T-helper 1 cell treated with Interleukin-12 subunit alpha and Interleukin-12 subunit beta and Interleukin-4 antibody, amounts not matched to agents 30 μg/mL and 1 μg/mL, for 36 hours (primary cell): ENCODE measurements around the gene ARMC6.
"Not testable (repeated sequence)": the region's sequence is repeated elsewhere in the genome, so short reads cannot be mapped to it uniquely, and the experiment has no call there.

Experiments used
- H3K27ac Mint-ChIP-seq: one replicate; pipeline ENCODE4 v1.8.0; 2021; ENCODE audit warnings: mild to moderate bottlenecking, mixed read lengths
- H3K27me3 Mint-ChIP-seq: one replicate; pipeline ENCODE4 v1.8.0; 2021; ENCODE audit warnings: low read depth, mixed read lengths
- H3K36me3 Mint-ChIP-seq: one replicate; pipeline ENCODE4 v1.8.0; 2021; ENCODE audit warnings: low read depth, mixed read lengths
- H3K4me1 Mint-ChIP-seq: one replicate; pipeline ENCODE4 v1.8.0; 2021; ENCODE audit warnings: low read depth, mixed read lengths
- H3K4me3 Mint-ChIP-seq: one replicate; pipeline ENCODE4 v1.8.0; 2021; ENCODE audit warnings: mild to moderate bottlenecking, moderate library complexity, mixed read lengths
- H3K9me3 Mint-ChIP-seq: one replicate; pipeline ENCODE4 v1.8.0; 2021; ENCODE audit warnings: mixed read lengths

Gene ARMC6

GRCh38 chr19:18999016-18999758 lies 34.2 kb upstream of the ARMC6 start:
- Mint-ChIP-seq H3K4me1 (peaks cover 16% of the 10 kb centered on the region), H3K36me3 (peaks cover 34% of the 10 kb centered on the region), H3K27ac (no peak overlapping the region), H3K4me3 (no peak overlapping the region), H3K9me3 (no peaks in the 10 kb centered on the region), H3K27me3 (no peaks in the 10 kb centered on the region)

- Mint-ChIP-seq H3K27ac (no peak overlapping the region), H3K36me3 (peaks cover 35% of the 10 kb centered on the region), H3K4me1 (peaks cover 16% of the 10 kb centered on the region), H3K9me3 (no peaks in the 10 kb centered on the region), H3K27me3 (no peaks in the 10 kb centered on the region), H3K4me3 (no peak overlapping the region)
These were observed 33.3 kb upstream of the ARMC6 start for GRCh38 chr19:18999896-19000620.

- H3K9me3 Mint-ChIP-seq: no peaks in the 10 kb centered on the region
- peaks cover 42% of the 10 kb centered on the region for H3K36me3 Mint-ChIP-seq
- H3K4me3 Mint-ChIP-seq: no peak overlapping the region
- peaks cover 10% of the 10 kb centered on the region for H3K4me1 Mint-ChIP-seq
- H3K27me3 Mint-ChIP-seq: no peaks in the 10 kb centered on the region
- H3K27ac Mint-ChIP-seq: no peak overlapping the region
These were observed 29.3 kb upstream of the ARMC6 start for GRCh38 chr19:19004144-19004543.

- Mint-ChIP-seq H3K4me1 (no peaks in the 10 kb centered on the region), H3K27ac (no peak overlapping the region), H3K9me3 (no peaks in the 10 kb centered on the region), H3K4me3 (no peak overlapping the region), H3K27me3 (no peaks in the 10 kb centered on the region), H3K36me3 (peaks cover 46% of the 10 kb centered on the region)
These were observed 27.2 kb upstream of the ARMC6 start for GRCh38 chr19:19006213-19006612.

GRCh38 chr19:19009951-19010350 lies 23.5 kb upstream of the ARMC6 start:
- H3K27me3 Mint-ChIP-seq: no peaks in the 10 kb centered on the region
- H3K27ac Mint-ChIP-seq: no peak overlapping the region
- peaks cover 39% of the 10 kb centered on the region for H3K36me3 Mint-ChIP-seq
- no peaks in the 10 kb centered on the region for H3K4me1 Mint-ChIP-seq
- no peak overlapping the region for H3K4me3 Mint-ChIP-seq
- no peaks in the 10 kb centered on the region for H3K9me3 Mint-ChIP-seq

GRCh38 chr19:19010551-19010950 lies 22.9 kb upstream of the ARMC6 start:
- no peak overlapping the region for H3K4me3 Mint-ChIP-seq
- H3K27ac Mint-ChIP-seq: peak overlapping the region; percentile 15
- H3K36me3 Mint-ChIP-seq: peaks cover 37% of the 10 kb centered on the region
- no peaks in the 10 kb centered on the region for H3K9me3 Mint-ChIP-seq
- H3K4me1 Mint-ChIP-seq: no peaks in the 10 kb centered on the region
- H3K27me3 Mint-ChIP-seq: no peaks in the 10 kb centered on the region

- H3K36me3 Mint-ChIP-seq: peaks cover 46% of the 10 kb centered on the region
These were observed 12.3 kb upstream of the ARMC6 start for GRCh38 chr19:19021115-19021514.

GRCh38 chr19:19022380-19022961 lies 10.9 kb upstream of the ARMC6 start:
- H3K27me3 Mint-ChIP-seq: no peaks in the 10 kb centered on the region
- no peak overlapping the region for H3K4me3 Mint-ChIP-seq
- peak overlapping the region; percentile 33 for H3K27ac Mint-ChIP-seq
- H3K9me3 Mint-ChIP-seq: no peaks in the 10 kb centered on the region
- peaks cover 43% of the 10 kb centered on the region for H3K36me3 Mint-ChIP-seq
- H3K4me1 Mint-ChIP-seq: peaks cover 15% of the 10 kb centered on the region

More at GRCh38 chr19:19021115-19021514, 12.3 kb upstream of the ARMC6 start:
- Mint-ChIP-seq H3K4me1 (peaks cover 11% of the 10 kb centered on the region), H3K9me3 (no peaks in the 10 kb centered on the region), H3K27me3 (no peaks in the 10 kb centered on the region), H3K27ac (no peak overlapping the region), H3K4me3 (no peak overlapping the region)

- Mint-ChIP-seq H3K36me3 (peaks cover 50% of the 10 kb centered on the region), H3K4me1 (peaks cover 18% of the 10 kb centered on the region)
- H3K9me3 Mint-ChIP-seq, H3K27me3 Mint-ChIP-seq, H3K4me3 Mint-ChIP-seq, H3K27ac Mint-ChIP-seq: not testable (repeated sequence)
These were observed 10.0 kb upstream of the ARMC6 start for GRCh38 chr19:19023376-19023775.

- Mint-ChIP-seq H3K4me1 (peaks cover 22% of the 10 kb centered on the region), H3K36me3 (peaks cover 48% of the 10 kb centered on the region)
These were observed 7.5 kb upstream of the ARMC6 start for GRCh38 chr19:19025861-19026260.

GRCh38 chr19:19026299-19026971 lies 7.0 kb upstream of the ARMC6 start:
- peaks cover 45% of the 10 kb centered on the region for H3K36me3 Mint-ChIP-seq
- no peak overlapping the region for H3K27ac Mint-ChIP-seq
- H3K27me3 Mint-ChIP-seq: no peaks in the 10 kb centered on the region
- H3K4me1 Mint-ChIP-seq: peaks cover 23% of the 10 kb centered on the region
- H3K9me3 Mint-ChIP-seq: no peaks in the 10 kb centered on the region
- H3K4me3 Mint-ChIP-seq: no peak overlapping the region

More at GRCh38 chr19:19025861-19026260, 7.5 kb upstream of the ARMC6 start:
- no peaks in the 10 kb centered on the region for H3K27me3 Mint-ChIP-seq
- no peak overlapping the region for H3K27ac Mint-ChIP-seq
- H3K4me3 Mint-ChIP-seq: no peak overlapping the region
- no peaks in the 10 kb centered on the region for H3K9me3 Mint-ChIP-seq

- H3K4me3 Mint-ChIP-seq: no peak overlapping the region
- H3K4me1 Mint-ChIP-seq: peaks cover 28% of the 10 kb centered on the region
- H3K9me3 Mint-ChIP-seq: no peaks in the 10 kb centered on the region
- H3K36me3 Mint-ChIP-seq: peaks cover 41% of the 10 kb centered on the region
- no peaks in the 10 kb centered on the region for H3K27me3 Mint-ChIP-seq
- H3K27ac Mint-ChIP-seq: no peak overlapping the region
These were observed 6.2 kb upstream of the ARMC6 start for GRCh38 chr19:19027228-19027627.

GRCh38 chr19:19028526-19028925 lies 4.9 kb upstream of the ARMC6 start:
- Mint-ChIP-seq H3K36me3 (peaks cover 37% of the 10 kb centered on the region), H3K4me1 (peaks cover 25% of the 10 kb centered on the region), H3K27me3 (no peaks in the 10 kb centered on the region), H3K27ac (no peak overlapping the region), H3K9me3 (no peaks in the 10 kb centered on the region), H3K4me3 (no peak overlapping the region)

- Mint-ChIP-seq H3K4me3 (peak overlapping the region; percentile 97), H3K36me3 (peaks cover 22% of the 10 kb centered on the region), H3K9me3 (no peaks in the 10 kb centered on the region), H3K27ac (peak overlapping the region; percentile 98), H3K4me1 (peaks cover 32% of the 10 kb centered on the region), H3K27me3 (no peaks in the 10 kb centered on the region)
These were observed 1.5 kb upstream of the ARMC6 start for GRCh38 chr19:19031891-19032290.
